Tibial nerve (tissue), 4 donors: Measurements from ENCODE around the gene AFG1L.

Experiments
- CTCF ChIP-seq, 5 experiments: fragments of 200-600 bp in 3 of 5; fragments of 450-650 bp in 2 of 5; sonication (generic) in 3 of 5; IDR thresholded peaks; one replicate each; pipeline ENCODE4 v1.5.1; 2016 to 2019; ENCODE audit warnings: antibody characterized with exemption in 5 of 5, mild to moderate bottlenecking in 3 of 5, moderate library complexity in 2 of 5
- EP300 ChIP-seq, 2 donors: sonication (generic); formaldehyde crosslinking; IDR thresholded peaks; one replicate each; pipeline ENCODE4 v1.6.1; 2017; ENCODE audit warnings: antibody characterized with exemption in 2 of 2, mild to moderate bottlenecking in 1 of 2
- POLR2A ChIP-seq, 2 donors: fragments of 450-650 bp; IDR thresholded peaks; one replicate each; pipeline ENCODE4 v1.6.1; 2017; ENCODE audit warnings: antibody characterized with exemption in 2 of 2, mild to moderate bottlenecking in 2 of 2, moderate library complexity in 2 of 2

- TF ChIP-seq CTCF (IDR thresholded peaks at IDR 0.05), result no peak
- no peak for TF ChIP-seq POLR2A (IDR thresholded peaks at IDR 0.05)
- TF ChIP-seq EP300 (IDR thresholded peaks at IDR 0.05), result no peak
Measured at GRCh38 chr6:108434222-108434621, 139.4 kb downstream of the AFG1L start.
